HL-60 (cell line): ENCODE measurements around the gene ZNF341.

ENCODE experiments used
- DNase-seq, 2 experiments: peaks; one replicate each; pipeline ENCODE4 v3.0.0-alpha.2; 2010 to 2020; ENCODE audit warnings: low read depth in 1 of 2, low spot score in 1 of 2
- H3K27ac ChIP-seq: fragments of 250-450 bp; sonication (Bioruptor Pico); replicated peaks from 2 replicates; pipeline ENCODE4 v1.5.1; 2020; ENCODE audit warnings: mild to moderate bottlenecking, moderate library complexity
- H3K27me3 ChIP-seq: fragments of 250-450 bp; sonication (Bioruptor Pico); 2 replicates; pipeline ENCODE4 v1.5.1; 2021; ENCODE audit warnings: mild to moderate bottlenecking, moderate library complexity; ENCODE audit not compliant: insufficient read depth, poor library complexity, severe bottlenecking
- H3K4me3 ChIP-seq: replicated peaks from 2 replicates; pipeline ENCODE4 v1.5.1; 2011; ENCODE audit warnings: mild to moderate bottlenecking, control low read depth, low read length; ENCODE audit not compliant: insufficient read depth
- CTCF ChIP-seq: IDR thresholded peaks from one replicate; pipeline ENCODE4 v1.5.1; 2011; ENCODE audit warnings: low read length, control low read depth, inconsistent platforms; ENCODE audit not compliant: insufficient read depth
- GABPA ChIP-seq: IDR thresholded peaks from 2 replicates; pipeline ENCODE4 v1.6.1; 2012; ENCODE audit warnings: low read depth
- POLR2AphosphoS5 ChIP-seq: IDR thresholded peaks from 2 replicates; pipeline ENCODE4 v1.6.1; 2012; ENCODE audit warnings: low read depth
- REST ChIP-seq: IDR thresholded peaks from 2 replicates; pipeline ENCODE4 v1.6.1; 2012; ENCODE audit warnings: low read depth; ENCODE audit not compliant: insufficient replicate concordance
- SPI1 ChIP-seq: IDR thresholded peaks from 2 replicates; pipeline ENCODE4 v1.6.1; 2012; ENCODE audit warnings: low read depth, mild to moderate bottlenecking, borderline replicate concordance

The ZNF341 gene

GRCh38 chr20:33733654-33734576 lies 2.1 kb downstream of the ZNF341 start:
- Histone ChIP-seq H3K27me3 (no peaks in the 10 kb centered on the region), H3K4me3 (no peak overlapping the region), H3K27ac (peak overlapping the region; percentile 59)
- DNase-seq = peak in 1 of 2 experiments; percentile 66
- TF ChIP-seq GABPA (no peak), CTCF (no peak), REST (no peak), POLR2AphosphoS5 (no peak), SPI1 (peak; percentile 92)

- H3K27ac ChIP-seq = no peak overlapping the region
- no peak overlapping the region for H3K4me3 ChIP-seq
- H3K27me3 ChIP-seq = no peaks in the 10 kb centered on the region
- DNase-seq = no peak
- TF ChIP-seq CTCF = no peak
Observed at GRCh38 chr20:33736962-33737361, 5.2 kb downstream of the ZNF341 start.

GRCh38 chr20:33739493-33739892 lies 7.7 kb downstream of the ZNF341 start:
- H3K27ac ChIP-seq = no peak overlapping the region
- no peak for DNase-seq
- H3K27me3 ChIP-seq = no peaks in the 10 kb centered on the region
- no peak for TF ChIP-seq GABPA
- TF ChIP-seq REST = no peak
- TF ChIP-seq POLR2AphosphoS5 = no peak
- TF ChIP-seq CTCF = no peak
- TF ChIP-seq SPI1 = no peak
- H3K4me3 ChIP-seq = no peak overlapping the region

- TF ChIP-seq REST (no peak), CTCF (no peak), SPI1 (no peak), GABPA (no peak), POLR2AphosphoS5 (no peak)
- Histone ChIP-seq H3K27ac (no peak overlapping the region), H3K27me3 (no peaks in the 10 kb centered on the region), H3K4me3 (no peak overlapping the region)
- no peak for DNase-seq
Observed at GRCh38 chr20:33740189-33740588, 8.4 kb downstream of the ZNF341 start.
